ENCODE data around the gene CTNND2.

CTNND2 gene

GRCh38 chr5:11300736-11301135 lies 603.5 kb downstream of the CTNND2 start:
- DNase-seq, result no peak

- no peak for DNase-seq
These were observed 605.4 kb downstream of the CTNND2 start for GRCh38 chr5:11298877-11299276.

GRCh38 chr5:11293523-11293922 lies 610.7 kb downstream of the CTNND2 start:
- no peak for DNase-seq

- no peak for DNase-seq
These were observed 611.4 kb downstream of the CTNND2 start for GRCh38 chr5:11292648-11293356.

- no peak for DNase-seq
These were observed 614.5 kb downstream of the CTNND2 start for GRCh38 chr5:11289733-11290132.

- no peak for DNase-seq
These were observed 615.0 kb downstream of the CTNND2 start for GRCh38 chr5:11289208-11289607.

- no peak for DNase-seq
These were observed 622.4 kb downstream of the CTNND2 start for GRCh38 chr5:11281842-11282241.

GRCh38 chr5:11277323-11277722 lies 626.9 kb downstream of the CTNND2 start:
- DNase-seq, result no peak

GRCh38 chr5:11273180-11273903 lies 630.9 kb downstream of the CTNND2 start:
- no peak for DNase-seq

- no peak for DNase-seq
These were observed 634.7 kb downstream of the CTNND2 start for GRCh38 chr5:11269515-11269914.

- DNase-seq, result no peak
These were observed 635.4 kb downstream of the CTNND2 start for GRCh38 chr5:11268891-11269290.

- DNase-seq, result no peak
These were observed 637.9 kb downstream of the CTNND2 start for GRCh38 chr5:11266331-11266730.

- no peak for DNase-seq
These were observed 643.0 kb downstream of the CTNND2 start for GRCh38 chr5:11261241-11261640.

GRCh38 chr5:11258001-11258400 lies 646.2 kb downstream of the CTNND2 start:
- DNase-seq, result no peak

- no peak for DNase-seq
These were observed 651.7 kb downstream of the CTNND2 start for GRCh38 chr5:11252523-11252922.

- no peak for DNase-seq
These were observed 652.2 kb downstream of the CTNND2 start for GRCh38 chr5:11252075-11252474.

GRCh38 chr5:11251247-11251646 lies 653.0 kb downstream of the CTNND2 start:
- no peak for DNase-seq

- DNase-seq, result no peak
These were observed 655.3 kb downstream of the CTNND2 start for GRCh38 chr5:11248966-11249365.

GRCh38 chr5:11247224-11247623 lies 657.0 kb downstream of the CTNND2 start:
- DNase-seq, result no peak

- DNase-seq, result no peak
These were observed 663.7 kb downstream of the CTNND2 start for GRCh38 chr5:11240293-11241190.

- DNase-seq, result no peak
These were observed 664.8 kb downstream of the CTNND2 start for GRCh38 chr5:11239261-11240015.

- DNase-seq, result peak; percentile 6 to 28
These were observed 669.7 kb downstream of the CTNND2 start for GRCh38 chr5:11234501-11234911.

GRCh38 chr5:11230890-11231289 lies 673.4 kb downstream of the CTNND2 start:
- no peak for DNase-seq
